ENCODE results near the gene SLC44A3. TPM values are rescaled to one million over a fixed set of nuclear protein-coding genes. Genes with fewer than 3 reads are reported as not detected.
A peak's percentile ranks its signal among the peaks of the same experiment; 100 is the strongest.

The SLC44A3 gene
- total RNA-seq, 2 donors from 2014 or later, result 0.56 TPM; not detected in 1

DNA sequence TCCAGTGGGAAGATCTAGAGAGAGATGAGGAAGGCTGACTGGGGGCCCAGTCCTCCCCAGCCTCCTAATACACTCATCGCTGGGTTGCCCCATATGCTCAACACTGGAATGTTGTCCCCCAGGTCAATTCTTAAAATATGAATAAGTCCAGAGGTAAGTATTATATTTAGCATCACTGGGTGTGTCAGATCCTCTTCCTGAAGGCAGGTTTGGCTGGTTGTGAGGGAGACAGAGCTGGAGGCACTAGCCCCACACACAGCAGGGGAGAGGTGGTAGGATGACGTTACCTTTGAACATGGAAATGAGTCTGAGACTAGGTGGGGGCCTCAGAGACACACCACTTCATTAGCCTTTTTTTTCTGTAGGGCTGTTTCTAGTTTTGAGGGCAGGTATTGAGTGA lies 42.6 kb downstream of the SLC44A3 start:
- H3K4me1 Mint-ChIP-seq, result no peaks in the 10 kb centered on the region
- H3K4me3 Mint-ChIP-seq, result no peak overlapping the region
- H3K36me3 Mint-ChIP-seq (ENCODE audit: low read depth), result no peaks in the 10 kb centered on the region
- H3K9me3 Mint-ChIP-seq, result no peaks in the 10 kb centered on the region
- no peak overlapping the region for H3K27ac Mint-ChIP-seq
- no peak for ATAC-seq (replicated peaks)
- H3K27me3 Mint-ChIP-seq, result peaks cover 10% of the 10 kb centered on the region

DNA sequence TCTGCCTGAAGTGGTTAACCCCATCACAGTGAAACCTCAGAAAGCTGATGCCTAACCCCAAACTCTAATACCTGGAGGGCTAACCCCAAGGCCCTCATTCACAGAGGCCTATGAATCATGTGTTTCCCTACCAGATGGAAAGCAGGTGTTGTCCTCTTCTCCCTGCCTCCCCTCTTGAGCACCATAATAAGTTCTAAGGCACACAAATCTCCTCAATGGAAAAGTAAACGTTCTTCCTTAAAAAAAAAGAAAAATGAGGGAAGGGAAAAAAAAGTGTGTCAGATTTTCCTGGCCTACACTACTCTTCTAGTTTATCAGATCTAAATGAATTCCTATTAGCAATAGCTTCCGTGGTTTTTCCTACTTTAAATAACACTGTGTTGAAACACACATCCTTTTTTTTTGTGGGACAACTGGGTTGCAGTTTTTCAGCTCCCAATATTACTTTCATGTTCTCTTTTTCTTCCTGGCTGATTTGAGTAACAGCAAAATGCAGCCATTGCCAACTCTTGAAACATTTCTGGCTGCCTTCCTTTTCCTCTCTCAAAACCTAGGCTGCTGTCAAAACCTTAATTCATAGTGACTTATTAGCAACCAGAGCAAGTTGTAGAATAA lies 43.2 kb downstream of the SLC44A3 start:
- ATAC-seq (replicated peaks), result peak; percentile 29
- no peaks in the 10 kb centered on the region for H3K36me3 Mint-ChIP-seq (ENCODE audit: low read depth)
- no peak overlapping the region for H3K4me3 Mint-ChIP-seq
- H3K9me3 Mint-ChIP-seq, result no peaks in the 10 kb centered on the region
- no peak overlapping the region for H3K27ac Mint-ChIP-seq
- no peaks in the 10 kb centered on the region for H3K4me1 Mint-ChIP-seq
- peaks cover 10% of the 10 kb centered on the region for H3K27me3 Mint-ChIP-seq

- Mint-ChIP-seq H3K27me3 (peaks cover 10% of the 10 kb centered on the region), H3K4me3 (no peak overlapping the region), H3K9me3 (no peaks in the 10 kb centered on the region), H3K4me1 (no peaks in the 10 kb centered on the region), H3K36me3 (ENCODE audit: low read depth) (no peaks in the 10 kb centered on the region), H3K27ac (no peak overlapping the region)
- no peak for ATAC-seq (replicated peaks)
Measured at GRCh38 chr1:94863919-94864318, 43.8 kb downstream of the SLC44A3 start.

DNA sequence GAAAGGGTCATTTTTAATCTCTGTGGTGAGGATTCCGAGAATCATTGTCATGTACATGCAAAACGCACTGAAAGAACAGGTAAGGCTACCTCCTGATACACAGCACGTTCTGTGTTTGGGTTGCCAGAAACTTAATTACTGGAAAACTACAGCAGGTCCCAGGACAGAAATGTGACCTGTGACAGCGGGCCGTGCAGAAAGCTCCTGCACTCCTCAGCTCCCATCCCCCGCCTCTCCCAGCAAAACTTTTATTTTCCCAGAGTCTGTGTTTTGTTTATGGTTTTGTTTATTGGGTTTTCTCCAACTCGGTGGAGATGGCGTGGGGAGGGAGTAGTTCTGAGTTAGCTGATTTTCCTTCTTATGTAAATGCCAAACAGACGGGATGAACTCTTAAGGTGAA lies 44.7 kb downstream of the SLC44A3 start:
- Mint-ChIP-seq H3K9me3 (no peaks in the 10 kb centered on the region), H3K4me1 (no peaks in the 10 kb centered on the region), H3K4me3 (no peak overlapping the region), H3K36me3 (ENCODE audit: low read depth) (no peaks in the 10 kb centered on the region), H3K27me3 (peaks cover 4% of the 10 kb centered on the region), H3K27ac (no peak overlapping the region)
- ATAC-seq (replicated peaks), result no peak

DNA sequence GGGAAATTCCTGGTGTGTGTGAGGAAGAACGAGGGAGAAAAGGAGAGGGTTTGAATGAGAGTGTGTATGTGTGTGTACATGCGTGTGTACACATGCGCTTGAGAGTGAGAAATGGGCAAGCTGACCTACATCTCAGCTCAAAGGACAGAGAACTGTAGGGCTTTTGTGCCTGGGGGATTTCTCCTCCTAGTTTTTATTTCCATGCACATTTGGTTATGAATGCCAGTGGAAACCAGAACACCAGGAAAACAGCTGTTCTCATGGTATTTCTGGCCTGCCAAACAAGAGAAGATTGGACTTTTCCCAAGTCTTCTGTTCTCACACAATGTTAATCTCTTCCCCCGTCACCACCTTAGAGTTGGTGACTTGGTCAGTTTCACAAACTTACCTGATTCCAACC lies 45.2 kb downstream of the SLC44A3 start:
- no peaks in the 10 kb centered on the region for H3K4me1 Mint-ChIP-seq
- no peak for ATAC-seq (replicated peaks)
- H3K36me3 Mint-ChIP-seq (ENCODE audit: low read depth), result no peaks in the 10 kb centered on the region
- no peaks in the 10 kb centered on the region for H3K9me3 Mint-ChIP-seq
- H3K27me3 Mint-ChIP-seq, result no peaks in the 10 kb centered on the region
- H3K27ac Mint-ChIP-seq, result no peak overlapping the region
- H3K4me3 Mint-ChIP-seq, result no peak overlapping the region

DNA sequence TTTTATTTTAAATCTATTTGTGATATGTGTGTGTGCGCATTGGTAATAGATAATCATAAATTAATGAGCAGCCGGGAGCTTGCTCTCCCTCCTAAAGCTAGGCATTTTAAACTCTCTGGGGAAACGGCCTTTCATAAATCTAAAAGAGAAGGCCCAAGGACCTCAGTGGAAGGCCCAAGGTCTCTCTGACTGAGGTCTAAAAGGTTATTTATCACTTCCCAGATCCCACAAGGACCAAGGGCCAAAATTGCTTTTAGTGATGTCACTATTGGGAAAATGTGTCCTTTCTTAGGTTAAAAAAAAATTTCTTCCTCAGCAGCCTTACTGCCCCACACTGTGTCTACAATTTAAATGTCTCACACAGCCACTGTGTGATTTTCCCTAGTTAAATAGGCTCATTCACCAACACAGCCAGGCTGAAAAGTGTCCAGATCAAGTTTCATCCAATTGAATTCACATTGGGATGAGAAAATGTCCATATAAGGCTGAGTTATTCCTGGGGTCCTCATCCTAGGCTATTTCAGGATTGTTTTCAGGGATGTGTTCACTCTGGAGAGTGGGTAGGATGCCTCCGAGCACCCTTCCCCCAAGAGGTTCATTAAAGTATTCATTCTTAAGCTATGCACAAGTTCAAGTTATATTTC lies 46.1 kb downstream of the SLC44A3 start:
- no peaks in the 10 kb centered on the region for H3K4me1 Mint-ChIP-seq

GRCh38 chr1:94871031-94871430 lies 50.9 kb downstream of the SLC44A3 start:
- peaks cover 5% of the 10 kb centered on the region for H3K27me3 Mint-ChIP-seq
- no peak for ATAC-seq (replicated peaks)
- H3K4me1 Mint-ChIP-seq, result no peaks in the 10 kb centered on the region
- H3K27ac Mint-ChIP-seq, result no peak overlapping the region
- H3K9me3 Mint-ChIP-seq, result no peaks in the 10 kb centered on the region
- no peak overlapping the region for H3K4me3 Mint-ChIP-seq
- no peaks in the 10 kb centered on the region for H3K36me3 Mint-ChIP-seq (ENCODE audit: low read depth)

More for the DNA sequence above, 46.1 kb downstream of the SLC44A3 start:
- Mint-ChIP-seq H3K36me3 (ENCODE audit: low read depth) (no peaks in the 10 kb centered on the region), H3K27ac (no peak overlapping the region), H3K4me3 (no peak overlapping the region), H3K9me3 (no peaks in the 10 kb centered on the region), H3K27me3 (no peaks in the 10 kb centered on the region)
- no peak for ATAC-seq (replicated peaks)

GRCh38 chr1:94872771-94873495 lies 52.8 kb downstream of the SLC44A3 start:
- no peak for ATAC-seq (replicated peaks)
- no peaks in the 10 kb centered on the region for H3K36me3 Mint-ChIP-seq (ENCODE audit: low read depth)
- H3K4me1 Mint-ChIP-seq, result no peaks in the 10 kb centered on the region
- peaks cover 9% of the 10 kb centered on the region for H3K27me3 Mint-ChIP-seq
- no peak overlapping the region for H3K4me3 Mint-ChIP-seq
- H3K9me3 Mint-ChIP-seq, result no peaks in the 10 kb centered on the region
- no peak overlapping the region for H3K27ac Mint-ChIP-seq

- Mint-ChIP-seq H3K4me1 (no peaks in the 10 kb centered on the region), H3K4me3 (no peak overlapping the region), H3K36me3 (ENCODE audit: low read depth) (no peaks in the 10 kb centered on the region), H3K27ac (no peak overlapping the region), H3K9me3 (no peaks in the 10 kb centered on the region), H3K27me3 (peaks cover 9% of the 10 kb centered on the region)
- ATAC-seq (replicated peaks), result no peak
Measured at GRCh38 chr1:94873520-94874351, 53.6 kb downstream of the SLC44A3 start.

- H3K27ac Mint-ChIP-seq, result no peak overlapping the region
- H3K36me3 Mint-ChIP-seq (ENCODE audit: low read depth), result no peaks in the 10 kb centered on the region
- H3K9me3 Mint-ChIP-seq, result no peaks in the 10 kb centered on the region
- ATAC-seq (replicated peaks), result no peak
- no peak overlapping the region for H3K4me3 Mint-ChIP-seq
- H3K4me1 Mint-ChIP-seq, result no peaks in the 10 kb centered on the region
- peaks cover 9% of the 10 kb centered on the region for H3K27me3 Mint-ChIP-seq
Measured at GRCh38 chr1:94874423-94874822, 54.3 kb downstream of the SLC44A3 start.

GRCh38 chr1:94875794-94876193 lies 55.6 kb downstream of the SLC44A3 start:
- H3K27ac Mint-ChIP-seq, result no peak overlapping the region
- H3K36me3 Mint-ChIP-seq (ENCODE audit: low read depth), result no peaks in the 10 kb centered on the region
- H3K4me1 Mint-ChIP-seq, result no peaks in the 10 kb centered on the region
- no peaks in the 10 kb centered on the region for H3K9me3 Mint-ChIP-seq
- H3K27me3 Mint-ChIP-seq, result peaks cover 9% of the 10 kb centered on the region
- no peak overlapping the region for H3K4me3 Mint-ChIP-seq
- no peak for ATAC-seq (replicated peaks)

GRCh38 chr1:94876362-94876761 lies 56.2 kb downstream of the SLC44A3 start:
- Mint-ChIP-seq H3K36me3 (ENCODE audit: low read depth) (no peaks in the 10 kb centered on the region), H3K27ac (no peak overlapping the region), H3K27me3 (peaks cover 9% of the 10 kb centered on the region), H3K4me3 (no peak overlapping the region), H3K4me1 (no peaks in the 10 kb centered on the region), H3K9me3 (no peaks in the 10 kb centered on the region)
- no peak for ATAC-seq (replicated peaks)

DNA sequence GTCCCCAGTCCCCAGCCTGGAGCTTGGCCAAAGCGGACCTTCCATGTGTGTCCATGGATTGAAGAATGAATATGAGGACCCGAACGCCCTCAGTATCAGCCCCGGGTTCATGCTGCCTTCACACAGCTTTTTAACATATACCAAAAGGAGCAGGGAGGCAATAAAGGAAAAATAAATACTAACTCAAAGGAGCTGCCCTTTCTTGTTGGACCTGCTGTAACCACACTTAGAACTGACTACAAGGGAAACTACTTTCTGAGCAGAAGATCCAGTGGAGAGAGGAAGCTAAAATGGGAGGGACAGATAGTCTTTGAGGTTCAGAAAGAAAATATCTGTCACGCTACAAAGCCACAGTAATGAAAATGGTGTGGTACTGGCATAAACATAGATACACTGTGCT lies 58.2 kb downstream of the SLC44A3 start:
- no peak for ATAC-seq (replicated peaks)
- Mint-ChIP-seq H3K27ac (no peak overlapping the region), H3K36me3 (ENCODE audit: low read depth) (no peaks in the 10 kb centered on the region), H3K27me3 (peaks cover 8% of the 10 kb centered on the region), H3K4me1 (no peaks in the 10 kb centered on the region), H3K4me3 (no peak overlapping the region), H3K9me3 (no peaks in the 10 kb centered on the region)

GRCh38 chr1:94883691-94884090 lies 63.5 kb downstream of the SLC44A3 start:
- no peaks in the 10 kb centered on the region for H3K27me3 Mint-ChIP-seq
- peak overlapping the region; percentile 55 for H3K4me3 Mint-ChIP-seq
- peak; percentile 71 for ATAC-seq (replicated peaks)
- H3K27ac Mint-ChIP-seq, result peak overlapping the region; percentile 40
- no peaks in the 10 kb centered on the region for H3K9me3 Mint-ChIP-seq
- H3K36me3 Mint-ChIP-seq (ENCODE audit: low read depth), result no peaks in the 10 kb centered on the region
- no peaks in the 10 kb centered on the region for H3K4me1 Mint-ChIP-seq

Measured in activated T-helper 17 cell treated with anti-CD3 and anti-CD28 coated beads, Interleukin-2, amount 50 U/mL, for 72 hours (primary cell).